T-cell (primary cell): ENCODE measurements around the gene TM4SF20. TPM values are rescaled to one million over a fixed set of nuclear protein-coding genes. Genes with fewer than 3 reads are reported as not detected.
A peak's percentile ranks its signal among the peaks of the same experiment; 100 is the strongest.

Experiments
- ATAC-seq, 4 experiments: fragments of 200-7000 bp in 3 of 4; fragments of 150-1000 bp in 1 of 4; cut with Tn5 transposase; replicated peaks in 1 of 4; 1 replicate in 3 of 4; 2 replicates in 1 of 4; pipeline ENCODE4 v1.10.0; 2021; ENCODE audit warnings: moderate library complexity in 3 of 4, mild to moderate bottlenecking in 2 of 4, moderate number of reproducible peaks in 1 of 4
- CTCF ChIA-PET, 2 donors: fragments of 300-600 bp; sonication (Branson Sonifier 250); formaldehyde crosslinking; loops; one replicate each; lab custom pipeline; 2022; ENCODE audit warnings: antibody characterized with exemption in 2 of 2; lab: Charles Lee
- POLR2A ChIA-PET, 2 donors: fragments of 300-600 bp; sonication (Branson Sonifier 250); formaldehyde crosslinking; loops; one replicate each; lab custom pipeline; 2022; ENCODE audit warnings: antibody characterized with exemption in 2 of 2; lab: Charles Lee
- DNase-seq, 35 experiments: peaks; one replicate each; pipeline versions ENCODE4 v3.0.0 to v3.0.0-alpha.2; 2013 to 2023
- H3K27ac ChIP-seq: one replicate; pipeline ENCODE4 v1.5.1; 2013; ENCODE audit warnings: low read length
- H3K27me3 ChIP-seq, 2 experiments: replicated peaks in 1 of 2; 1 replicate in 1 of 2; 2 replicates in 1 of 2; pipeline versions ENCODE4 v1.6.1 to v1.7.0; 2013; ENCODE audit warnings: low read length in 1 of 2, mixed read lengths in 1 of 2; ENCODE audit not compliant: control insufficient read depth in 2 of 2, insufficient read depth in 2 of 2; ENCODE audit errors: extremely low read depth in 1 of 2
- H3K36me3 ChIP-seq, 2 donors: 1 replicate in 1 of 2; 2 replicates in 1 of 2; pipeline versions ENCODE4 v1.6.1 to v1.7.0; 2013; ENCODE audit warnings: low read length in 1 of 2; ENCODE audit not compliant: control insufficient read depth in 2 of 2, insufficient read depth in 1 of 2; ENCODE audit errors: extremely low read depth in 1 of 2
- H3K4me1 ChIP-seq, 2 experiments: 1 replicate in 1 of 2; 2 replicates in 1 of 2; pipeline versions ENCODE4 v1.6.1 to v1.7.0; 2013; ENCODE audit warnings: low read length in 2 of 2, mixed read lengths in 1 of 2; ENCODE audit not compliant: insufficient read depth in 2 of 2, control insufficient read depth in 1 of 2; ENCODE audit errors: extremely low read depth in 1 of 2
- H3K4me3 ChIP-seq, 2 donors: 1 replicate in 1 of 2; 2 replicates in 1 of 2; pipeline versions ENCODE4 v1.5.1 to v1.7.0; 2013; ENCODE audit warnings: mild to moderate bottlenecking in 2 of 2, low read length in 1 of 2, moderate library complexity in 1 of 2; ENCODE audit not compliant: control insufficient read depth in 1 of 2; ENCODE audit errors: extremely low read depth in 1 of 2
- H3K9me3 ChIP-seq: 2 replicates; pipeline ENCODE4 v1.7.0; 2013
- H3K27ac Mint-ChIP-seq, 2 donors: one replicate each; pipeline ENCODE4 v1.8.0; 2020 to 2021; ENCODE audit warnings: mild to moderate bottlenecking in 2 of 2, mixed read lengths in 2 of 2
- H3K27me3 Mint-ChIP-seq, 2 donors: one replicate each; pipeline ENCODE4 v1.8.0; 2021 to 2022; ENCODE audit warnings: mixed read lengths in 2 of 2
- H3K36me3 Mint-ChIP-seq: one replicate; pipeline ENCODE4 v1.8.0; 2021; ENCODE audit warnings: mixed read lengths
- H3K4me1 Mint-ChIP-seq, 3 donors: one replicate each; pipeline ENCODE4 v1.8.0; 2020 to 2022; ENCODE audit warnings: mixed read lengths in 3 of 3, mild to moderate bottlenecking in 1 of 3
- H3K4me3 Mint-ChIP-seq, 3 donors: one replicate each; pipeline ENCODE4 v1.8.0; 2020 to 2022; ENCODE audit warnings: mild to moderate bottlenecking in 3 of 3, mixed read lengths in 3 of 3, moderate library complexity in 3 of 3
- H3K9me3 Mint-ChIP-seq, 3 donors: one replicate each; pipeline ENCODE4 v1.8.0; 2020 to 2022; ENCODE audit warnings: mixed read lengths in 3 of 3
- WGBS: methylation state at CpG from one replicate; pipeline ENCODE4 v1.1.5; 2013; ENCODE audit warnings: missing lambda C conversion rate; ENCODE audit not compliant: insufficient coverage; 5-methylcytosine and 5-hydroxymethylcytosine counted together
- total RNA-seq, 35 experiments: library from RNA in 6 of 35; stranded (reverse) in 6 of 35; fragments of 120-200 nt in 1 of 35; gene quantifications; one replicate each; pipeline versions ENCODE4 v1.2.1 to v1.2.4 and lab custom pipeline; 2013 to 2026

TM4SF20 gene
- total RNA-seq, 5 donors from 2014 or later (not counting 1 experiment from before 2014, with no cell fraction given): not detected

DNA sequence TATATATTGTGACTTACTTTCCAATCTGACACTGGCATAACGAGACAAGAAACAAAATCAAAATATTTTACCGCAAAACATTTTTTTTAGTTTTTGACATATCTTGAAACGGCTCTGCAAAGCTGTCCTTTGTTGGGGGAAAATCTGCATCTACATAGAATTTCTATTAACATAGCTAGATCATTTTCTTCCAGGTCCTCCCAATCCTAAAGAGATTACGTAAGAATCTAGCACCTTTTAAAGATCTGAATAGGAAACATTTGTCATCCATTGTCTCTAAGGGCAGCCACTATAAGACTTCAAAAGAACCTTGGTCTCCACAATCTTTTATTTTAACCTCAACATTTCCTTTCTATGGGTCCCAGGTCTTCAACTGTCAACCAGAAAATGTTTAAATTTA, 55.3 kb downstream of the TM4SF20 start:
- H3K27me3 Mint-ChIP-seq: no peaks in the 10 kb centered on the region
- Histone ChIP-seq H3K4me3 (no peak overlapping the region), H3K27ac (no peak overlapping the region), H3K9me3 (no peaks in the 10 kb centered on the region), H3K27me3 (peaks cover 0 to 3% of the 10 kb centered on the region in 2 experiments), H3K36me3 (no peaks in the 10 kb centered on the region), H3K4me1 (peaks cover 7 to 15% of the 10 kb centered on the region in 2 experiments)
- no peaks in the 10 kb centered on the region for H3K36me3 Mint-ChIP-seq
- ChIA-PET POLR2A (no interaction called here), CTCF (no interaction called here)
- ATAC-seq (no peak), DNase-seq (no peak)
- no peaks in the 10 kb centered on the region for H3K9me3 Mint-ChIP-seq
- peak overlapping the region; percentile 91 to 95 (median 91) for H3K4me3 Mint-ChIP-seq
- WGBS: no CpG with 5 or more reads among the region's 4 CpGs
- H3K4me1 Mint-ChIP-seq: peaks cover 35 to 51% (median 45%) of the 10 kb centered on the region in 3 donors
- peak overlapping the region in 1 of 2 donors; percentile 92 for H3K27ac Mint-ChIP-seq

DNA sequence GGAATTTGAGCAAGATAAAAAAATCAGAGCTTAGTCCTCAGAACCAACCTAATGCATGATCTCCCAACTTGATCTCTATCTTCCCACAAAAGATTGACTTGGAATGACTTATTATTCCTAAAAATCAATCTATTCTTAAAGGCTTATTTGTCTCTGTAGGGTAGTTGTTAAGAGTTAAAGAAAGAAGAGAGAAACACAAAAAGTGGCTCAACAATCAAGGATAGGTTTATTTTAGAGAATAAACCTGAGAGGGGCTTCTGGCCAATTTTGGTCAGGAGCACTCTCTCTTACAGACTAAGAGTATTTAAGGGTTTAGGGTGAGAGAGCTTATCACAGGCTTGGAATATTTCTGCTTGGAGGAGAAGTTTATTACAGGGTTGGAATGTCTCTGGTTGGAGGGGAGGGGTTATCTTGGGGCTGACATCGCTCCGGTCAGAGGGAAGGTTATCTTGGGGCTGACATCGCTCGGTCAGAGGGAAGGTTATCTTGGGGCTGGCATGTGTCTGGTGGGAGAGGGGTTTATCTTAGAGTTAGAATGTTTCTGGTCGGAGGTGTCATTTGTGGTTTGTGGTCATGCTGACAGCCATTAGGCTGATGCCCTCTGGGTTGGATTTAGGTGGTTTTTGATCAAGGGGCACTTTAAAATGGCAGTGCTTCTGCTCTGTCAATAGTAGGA, 56.4 kb downstream of the TM4SF20 start:
- no peaks in the 10 kb centered on the region for H3K36me3 ChIP-seq
- CTCF ChIA-PET: interaction anchor here in 1 of 2 donors (1.6 kb wide), 1 partner anchor 84 kb away, joined by 4 read pairs; no protein-coding TSS in a partner anchor
- WGBS: 94% methylated on average over 5 of the region's 5 CpGs

DNA sequence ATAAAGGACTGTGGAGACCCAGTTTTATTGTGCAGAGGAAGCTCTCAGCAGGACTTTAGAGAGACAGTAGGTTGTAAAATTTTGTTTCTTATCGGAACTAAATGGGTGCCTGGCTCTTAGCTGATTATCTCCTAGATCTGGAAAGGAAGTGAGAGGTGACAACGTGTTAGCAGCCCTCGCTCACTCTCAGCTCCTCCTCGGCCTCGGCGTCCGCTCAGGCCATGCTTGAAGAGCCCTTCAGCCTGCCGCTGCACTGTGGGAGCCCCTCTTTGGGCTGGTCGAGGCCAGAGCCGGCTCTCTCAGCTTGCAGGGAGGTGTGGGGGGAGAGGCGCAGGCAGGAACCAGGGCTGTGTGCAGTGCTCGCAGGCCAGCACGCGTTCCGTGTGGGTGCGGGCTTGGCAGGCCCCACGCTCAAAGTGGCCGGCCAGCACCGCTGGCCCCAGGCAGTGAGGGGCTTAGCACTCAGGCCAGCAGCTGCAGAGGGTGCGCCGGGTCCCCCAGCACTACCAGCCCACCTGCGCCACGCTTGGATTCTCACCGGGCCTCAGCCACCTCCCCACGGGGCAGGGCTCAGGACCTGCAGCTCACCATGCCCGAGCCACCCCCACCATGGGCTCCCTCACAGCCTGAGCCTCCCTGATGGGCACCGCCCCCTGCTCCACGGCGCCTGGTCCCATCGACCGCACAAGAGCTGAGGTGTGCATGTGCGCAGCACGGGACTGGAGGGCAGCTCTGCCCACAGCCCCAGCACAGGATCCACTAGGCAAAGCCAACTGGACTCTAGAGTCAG, 58.6 kb downstream of the TM4SF20 start:
- Mint-ChIP-seq H3K27me3 (peaks cover 0 to 2% of the 10 kb centered on the region in 2 donors), H3K4me1 (peaks cover 10 to 23% (median 16%) of the 10 kb centered on the region in 3 donors), H3K27ac (no peak overlapping the region), H3K36me3 (peaks cover 8% of the 10 kb centered on the region), H3K9me3 (peaks cover 0 to 3% (median 0%) of the 10 kb centered on the region in 3 donors), H3K4me3 (no peak overlapping the region)
- Histone ChIP-seq H3K9me3 (no peaks in the 10 kb centered on the region), H3K27ac (no peak overlapping the region), H3K4me3 (no peak overlapping the region), H3K36me3 (no peaks in the 10 kb centered on the region), H3K4me1 (peaks cover 0 to 7% of the 10 kb centered on the region in 2 experiments), H3K27me3 (peaks cover 0 to 7% of the 10 kb centered on the region in 2 experiments)
- POLR2A ChIA-PET: no interaction called here
- 87% methylated on average over 27 of the region's 33 CpGs for WGBS
- no peak for ATAC-seq
- peak in 3 of 35 experiments; percentile 1 to 5 (median 3) for DNase-seq
- CTCF ChIA-PET: no interaction called here

More for the DNA sequence above, 56.4 kb downstream of the TM4SF20 start:
- peak in 1 of 35 experiments; percentile 1 for DNase-seq
- POLR2A ChIA-PET: no interaction called here
- H3K9me3 ChIP-seq: no peaks in the 10 kb centered on the region
- Mint-ChIP-seq H3K9me3 (peaks cover 0 to under 1% (median 0%) of the 10 kb centered on the region in 3 donors), H3K27me3 (no peaks in the 10 kb centered on the region), H3K4me3 (peak overlapping the region in 1 of 3 donors; percentile 13), H3K36me3 (peaks cover 2% of the 10 kb centered on the region), H3K4me1 (peaks cover 31 to 41% (median 35%) of the 10 kb centered on the region in 3 donors), H3K27ac (no peak overlapping the region)
- H3K27ac ChIP-seq: no peak overlapping the region
- no peak for ATAC-seq
- no peak overlapping the region for H3K4me3 ChIP-seq
- H3K4me1 ChIP-seq: peaks cover 7 to 15% of the 10 kb centered on the region in 2 experiments
- H3K27me3 ChIP-seq: peaks cover 0 to 3% of the 10 kb centered on the region in 2 experiments

DNA sequence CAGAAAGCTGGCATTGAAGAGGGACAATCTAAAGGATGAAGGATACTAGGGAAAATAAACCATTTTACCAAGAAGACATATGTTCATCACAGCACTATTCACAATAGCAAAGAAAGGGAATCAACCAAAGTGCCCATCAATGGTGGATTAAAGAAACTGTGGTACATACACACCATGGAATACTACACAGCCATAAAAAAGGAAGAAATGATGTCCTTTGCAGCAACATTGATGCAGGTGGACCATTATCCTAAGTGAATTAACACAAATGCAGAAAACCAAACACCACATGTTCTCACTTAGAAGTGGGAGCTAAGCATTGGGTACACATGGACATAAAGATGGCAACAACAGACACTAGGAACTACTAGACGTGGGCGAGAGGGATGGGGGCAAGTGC, 61.3 kb downstream of the TM4SF20 start:
- no peaks in the 10 kb centered on the region for H3K36me3 ChIP-seq
- H3K27ac Mint-ChIP-seq: no peak overlapping the region
- POLR2A ChIA-PET: no interaction called here
- H3K36me3 Mint-ChIP-seq: peaks cover 8% of the 10 kb centered on the region
- peaks cover 0 to 2% of the 10 kb centered on the region in 2 donors for H3K27me3 Mint-ChIP-seq
- peaks cover 0 to 7% (median 3%) of the 10 kb centered on the region in 3 donors for H3K4me1 Mint-ChIP-seq
- no peak overlapping the region for H3K4me3 ChIP-seq
- peaks cover 0 to 7% of the 10 kb centered on the region in 2 experiments for H3K27me3 ChIP-seq
- no peaks in the 10 kb centered on the region for H3K9me3 ChIP-seq
- H3K4me3 Mint-ChIP-seq: no peak overlapping the region
- CTCF ChIA-PET: no interaction called here
- no peak overlapping the region for H3K27ac ChIP-seq
- no CpG with 5 or more reads among the region's 2 CpGs for WGBS
- H3K4me1 ChIP-seq: no peaks in the 10 kb centered on the region
- H3K9me3 Mint-ChIP-seq: peaks cover 0 to 3% (median 0%) of the 10 kb centered on the region in 3 donors
- DNase-seq: no peak
- no peak for ATAC-seq

DNA sequence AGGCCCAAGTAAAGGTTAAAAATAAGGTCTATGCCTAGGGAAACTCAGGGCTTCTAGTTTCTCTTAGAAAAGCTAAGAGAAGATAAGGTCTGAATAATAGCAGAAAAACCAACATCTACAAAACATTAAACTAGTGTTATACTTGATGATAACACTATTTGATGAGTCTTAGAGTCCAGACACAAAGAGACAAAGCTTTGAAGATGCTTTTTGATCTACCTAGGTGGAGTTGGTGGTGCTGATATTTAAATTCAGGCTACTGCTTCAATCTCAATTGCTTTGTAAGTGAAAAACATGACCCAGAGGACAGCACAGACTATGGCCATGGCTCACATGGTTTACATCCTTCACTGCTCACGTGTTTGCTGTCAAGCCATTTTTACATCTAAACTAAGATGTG, 65.8 kb downstream of the TM4SF20 start:
- DNase-seq: no peak
- Histone ChIP-seq H3K36me3 (no peaks in the 10 kb centered on the region), H3K27me3 (peaks cover 0 to 4% of the 10 kb centered on the region in 2 experiments), H3K27ac (no peak overlapping the region), H3K4me3 (no peak overlapping the region), H3K4me1 (no peaks in the 10 kb centered on the region), H3K9me3 (no peaks in the 10 kb centered on the region)
- ATAC-seq: no peak
- peaks cover 8% of the 10 kb centered on the region for H3K36me3 Mint-ChIP-seq
- H3K9me3 Mint-ChIP-seq: peaks cover 0 to 3% (median 0%) of the 10 kb centered on the region in 3 donors
- ChIA-PET POLR2A (no interaction called here), CTCF (no interaction called here)
- H3K4me3 Mint-ChIP-seq: no peak overlapping the region
- peaks cover 2 to 3% of the 10 kb centered on the region in 2 donors for H3K27me3 Mint-ChIP-seq
- WGBS: 80% methylated on average over 1 of the region's 1 CpG
- H3K27ac Mint-ChIP-seq: no peak overlapping the region
- no peaks in the 10 kb centered on the region for H3K4me1 Mint-ChIP-seq

DNA sequence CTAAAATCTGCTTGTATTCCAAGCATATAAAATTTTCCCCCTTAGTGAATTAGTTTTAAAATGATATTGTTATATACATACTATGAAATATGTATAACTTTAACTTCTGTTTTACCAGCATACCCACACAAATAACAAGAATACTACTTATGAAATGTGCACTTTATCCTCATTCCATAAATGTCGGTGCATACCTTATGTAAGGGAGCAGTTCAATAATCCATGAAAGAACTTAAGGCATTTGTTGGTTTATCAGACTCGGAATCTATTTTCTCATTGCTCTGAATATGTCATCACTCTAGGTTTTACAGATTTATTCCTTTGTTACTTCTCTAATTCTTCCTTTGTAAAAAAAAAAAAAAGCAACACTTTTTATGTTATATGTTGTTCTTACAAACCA, 66.5 kb downstream of the TM4SF20 start:
- Mint-ChIP-seq H3K27me3 (peaks cover 1 to 3% of the 10 kb centered on the region in 2 donors), H3K4me3 (no peak overlapping the region), H3K27ac (no peak overlapping the region), H3K36me3 (peaks cover 5% of the 10 kb centered on the region), H3K4me1 (no peaks in the 10 kb centered on the region), H3K9me3 (peaks cover 0 to 2% (median 0%) of the 10 kb centered on the region in 3 donors)
- ChIA-PET POLR2A (no interaction called here), CTCF (no interaction called here)
- ATAC-seq (no peak), DNase-seq (no peak)
- Histone ChIP-seq H3K27me3 (peaks cover 0 to 4% of the 10 kb centered on the region in 2 experiments), H3K36me3 (no peaks in the 10 kb centered on the region), H3K4me1 (no peaks in the 10 kb centered on the region), H3K4me3 (no peak overlapping the region), H3K9me3 (no peaks in the 10 kb centered on the region), H3K27ac (no peak overlapping the region)
- WGBS: no CpG with 5 or more reads among the region's 2 CpGs
